T1000 (cell line): ENCODE results near the gene PUSL1.

ENCODE experiments used
- DNase-seq: peaks from one replicate; lab custom pipeline; 2025; ENCODE audit warnings: mixed read lengths; lab: John Stamatoyannopoulos, UW

Gene PUSL1

GRCh38 chr1:1340791-1341548 is 32.6 kb downstream of the PUSL1 start:
- DNase-seq: no peak

- DNase-seq: no peak
Observed at GRCh38 chr1:1341549-1342021, 33.2 kb downstream of the PUSL1 start.

- DNase-seq: no peak
Observed at GRCh38 chr1:1342061-1342562, 33.7 kb downstream of the PUSL1 start.

DNA sequence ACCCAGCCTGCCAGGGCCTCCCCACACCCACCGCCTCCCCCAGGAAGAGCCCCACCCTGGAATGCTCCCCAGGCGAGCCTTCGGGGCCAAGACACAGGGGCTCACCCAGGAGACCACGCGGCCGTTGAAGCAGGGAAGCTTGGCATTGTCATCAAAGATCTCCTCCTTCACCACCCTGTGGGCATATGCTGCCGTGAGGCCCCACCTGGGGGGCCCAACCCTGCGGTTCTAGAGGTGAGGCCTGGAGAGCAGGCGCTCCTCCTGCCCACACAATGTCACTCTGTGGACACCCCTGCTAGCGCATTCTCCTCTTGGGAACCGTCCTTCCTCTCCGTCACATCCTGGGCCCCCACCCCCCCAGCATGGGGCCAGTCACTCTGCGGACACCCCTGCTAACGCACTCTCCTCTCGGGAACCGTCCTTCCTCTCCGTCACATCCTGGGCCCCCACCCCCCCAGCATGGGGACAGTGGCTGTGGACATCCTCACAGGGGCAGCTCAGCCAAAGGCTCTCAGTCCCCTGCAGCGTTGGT is 34.3 kb downstream of the PUSL1 start:
- no peak for DNase-seq

DNA sequence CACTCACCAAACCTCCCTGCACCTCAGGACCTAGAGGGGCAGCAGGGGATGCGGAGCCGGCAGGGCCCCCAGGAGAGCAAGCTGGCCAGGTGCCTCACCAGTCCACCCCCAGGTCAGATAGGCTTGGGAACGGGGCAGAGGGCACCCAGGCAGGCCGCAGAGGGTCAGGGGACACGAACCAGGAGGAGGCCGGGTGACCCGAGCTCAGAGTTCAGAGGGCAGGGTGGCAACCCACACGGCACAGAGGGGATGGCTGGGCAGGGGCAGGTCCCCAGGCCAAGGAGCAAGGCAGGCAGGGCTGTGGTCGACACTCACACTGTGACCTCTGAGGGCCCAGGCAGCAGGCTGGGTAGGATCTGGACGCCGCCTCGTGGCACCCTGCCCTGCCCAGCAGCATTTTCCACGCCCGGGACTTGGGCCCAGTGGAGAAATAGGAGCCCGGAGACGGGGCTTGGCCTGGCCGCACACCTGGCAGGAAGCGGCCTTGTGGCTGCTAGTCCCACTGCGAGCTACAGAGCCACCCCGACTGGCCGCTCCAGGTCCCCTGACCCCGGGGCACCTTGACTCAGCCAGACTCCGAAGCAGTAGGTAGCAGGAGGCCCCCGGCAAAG is 35.5 kb downstream of the PUSL1 start:
- no peak for DNase-seq

DNA sequence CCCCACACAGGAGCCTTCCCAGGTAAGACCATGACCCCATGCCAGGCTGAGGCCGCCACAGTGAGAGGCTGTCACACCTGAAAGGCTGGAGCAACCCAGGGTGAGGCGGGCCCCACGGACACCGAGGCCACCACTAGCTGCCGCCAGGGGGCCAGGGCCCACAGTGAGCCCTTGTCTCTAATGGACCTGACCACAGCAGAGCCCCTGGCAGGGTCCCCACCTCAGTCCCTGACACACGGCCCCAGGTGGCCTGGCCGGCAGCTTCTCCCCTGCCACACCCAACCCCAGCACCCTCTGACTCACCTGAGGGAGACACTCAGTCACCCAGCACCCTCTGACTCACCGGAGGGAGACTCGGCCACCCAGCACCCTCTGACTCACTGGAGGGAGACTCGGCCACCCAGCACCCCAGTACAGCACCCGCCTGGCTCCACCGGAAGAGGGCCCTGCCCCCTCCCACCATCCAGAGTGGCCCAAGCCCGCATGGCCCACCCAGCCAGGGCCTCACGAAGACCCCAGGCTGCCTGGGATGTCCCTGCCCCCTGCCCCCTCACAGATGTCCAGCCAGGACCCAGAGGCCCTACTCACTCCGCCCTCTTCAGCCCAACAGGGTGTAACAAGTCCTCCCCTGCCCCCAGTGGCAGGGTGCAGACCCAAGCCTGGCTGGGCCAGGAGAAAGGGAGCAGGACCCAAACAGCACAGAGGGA is 36.4 kb downstream of the PUSL1 start:
- peak; percentile 58 for DNase-seq

DNA sequence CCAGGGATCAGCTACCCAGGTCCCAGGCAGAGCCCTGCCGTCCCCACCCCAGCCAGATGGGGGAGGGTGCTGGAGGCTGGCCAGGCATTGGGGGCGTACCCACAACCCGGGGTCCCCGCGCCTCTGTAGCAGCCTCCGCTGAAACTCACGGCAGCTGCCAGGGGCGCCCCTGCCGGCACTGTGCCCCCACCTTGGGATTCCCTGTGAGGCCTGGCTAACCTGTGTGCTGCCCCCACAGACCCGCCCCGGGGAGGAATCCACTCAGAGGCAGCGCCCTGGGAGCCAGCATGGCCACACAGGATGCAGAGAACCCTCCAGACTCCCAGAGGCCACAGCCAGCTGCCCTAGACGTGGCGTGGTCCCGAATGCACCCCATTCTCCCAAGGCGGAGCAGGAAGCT is 37.0 kb downstream of the PUSL1 start:
- no peak for DNase-seq

DNA sequence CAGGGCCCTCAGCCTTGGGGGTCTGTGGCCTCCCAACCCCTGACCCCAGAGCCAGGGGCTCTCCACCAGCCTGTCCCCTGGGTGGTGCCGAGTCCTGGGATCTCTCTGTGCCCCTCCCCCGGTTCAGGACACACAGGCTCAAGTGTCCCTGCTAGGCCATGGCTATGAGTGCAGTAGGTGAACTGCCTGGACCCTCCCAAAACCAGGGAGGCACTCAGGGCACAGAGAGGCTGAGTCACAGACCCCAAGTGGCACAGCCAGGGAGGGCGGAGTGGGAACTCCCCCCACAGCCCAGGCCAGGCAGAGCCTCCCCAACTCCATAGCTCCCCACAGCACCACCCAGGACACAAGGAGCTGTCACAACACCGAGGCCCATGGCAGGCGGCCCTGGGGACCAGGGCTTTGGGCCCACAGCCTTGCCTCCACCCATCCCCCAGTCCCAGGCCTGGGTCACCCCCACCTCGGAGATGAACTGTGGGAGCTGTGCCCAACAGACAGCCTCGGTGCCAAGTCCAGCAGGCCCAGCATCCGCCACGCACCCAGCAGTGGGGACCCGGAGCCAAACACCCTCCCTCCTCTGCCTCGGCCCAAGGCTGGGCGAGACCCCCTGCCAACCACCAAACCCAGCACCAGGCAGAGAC is 37.6 kb downstream of the PUSL1 start:
- DNase-seq: no peak

GRCh38 chr1:1346501-1346890 is 38.1 kb downstream of the PUSL1 start:
- no peak for DNase-seq

- no peak for DNase-seq
Observed at GRCh38 chr1:1347026-1347595, 38.7 kb downstream of the PUSL1 start.

- DNase-seq: peak; percentile 9
Observed at GRCh38 chr1:1347663-1348419, 39.4 kb downstream of the PUSL1 start.

DNA sequence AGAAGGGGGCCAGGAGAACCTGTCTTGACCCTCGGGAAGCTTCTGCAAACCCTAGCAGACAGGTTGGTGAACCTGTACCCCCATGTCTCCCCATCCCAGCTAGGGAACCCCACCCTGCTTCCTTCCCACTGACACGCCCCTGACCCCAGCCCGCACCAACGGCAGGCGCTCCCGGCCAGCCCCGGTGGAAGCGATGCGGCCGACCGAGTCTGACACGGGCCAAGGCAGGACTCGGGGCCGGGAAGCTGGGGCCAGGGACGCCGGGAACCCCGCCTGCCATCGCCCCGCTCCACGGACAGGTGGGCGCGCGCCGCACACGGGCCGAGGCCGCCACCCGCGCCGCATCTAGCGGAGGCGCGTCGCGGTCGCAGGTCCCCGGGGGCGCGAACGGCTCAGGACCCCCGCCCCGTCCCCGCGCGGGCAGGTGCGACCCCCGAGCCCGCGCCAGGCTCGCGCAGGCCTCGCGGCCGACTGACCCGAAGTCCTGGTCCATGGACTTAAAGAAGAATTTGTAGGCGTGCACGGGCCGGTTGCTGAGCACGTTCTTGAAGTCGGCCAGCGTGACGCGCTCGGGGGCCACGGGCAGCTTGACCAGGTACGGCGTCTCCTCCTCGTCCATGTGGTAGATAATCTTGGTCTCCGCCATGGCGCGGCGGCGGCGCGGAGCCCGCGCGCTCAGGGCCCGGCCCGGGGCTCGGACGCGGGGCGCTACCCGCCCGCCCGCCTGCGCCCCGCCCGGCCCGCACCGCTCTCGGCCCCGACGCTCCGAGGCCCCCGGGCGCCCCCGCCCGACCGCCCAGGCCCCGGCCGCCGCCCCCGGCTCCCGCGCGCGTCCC is 40.2 kb downstream of the PUSL1 start:
- DNase-seq: no peak

- DNase-seq: peak; percentile 46
Observed at GRCh38 chr1:1349256-1350012, 41.0 kb downstream of the PUSL1 start, which contains the start of gene DVL1. Gene DVL1, minus strand, starts transcription at chr1:1349418. Its CDS starts 353 bp downstream, at chr1:1349065.

DNA sequence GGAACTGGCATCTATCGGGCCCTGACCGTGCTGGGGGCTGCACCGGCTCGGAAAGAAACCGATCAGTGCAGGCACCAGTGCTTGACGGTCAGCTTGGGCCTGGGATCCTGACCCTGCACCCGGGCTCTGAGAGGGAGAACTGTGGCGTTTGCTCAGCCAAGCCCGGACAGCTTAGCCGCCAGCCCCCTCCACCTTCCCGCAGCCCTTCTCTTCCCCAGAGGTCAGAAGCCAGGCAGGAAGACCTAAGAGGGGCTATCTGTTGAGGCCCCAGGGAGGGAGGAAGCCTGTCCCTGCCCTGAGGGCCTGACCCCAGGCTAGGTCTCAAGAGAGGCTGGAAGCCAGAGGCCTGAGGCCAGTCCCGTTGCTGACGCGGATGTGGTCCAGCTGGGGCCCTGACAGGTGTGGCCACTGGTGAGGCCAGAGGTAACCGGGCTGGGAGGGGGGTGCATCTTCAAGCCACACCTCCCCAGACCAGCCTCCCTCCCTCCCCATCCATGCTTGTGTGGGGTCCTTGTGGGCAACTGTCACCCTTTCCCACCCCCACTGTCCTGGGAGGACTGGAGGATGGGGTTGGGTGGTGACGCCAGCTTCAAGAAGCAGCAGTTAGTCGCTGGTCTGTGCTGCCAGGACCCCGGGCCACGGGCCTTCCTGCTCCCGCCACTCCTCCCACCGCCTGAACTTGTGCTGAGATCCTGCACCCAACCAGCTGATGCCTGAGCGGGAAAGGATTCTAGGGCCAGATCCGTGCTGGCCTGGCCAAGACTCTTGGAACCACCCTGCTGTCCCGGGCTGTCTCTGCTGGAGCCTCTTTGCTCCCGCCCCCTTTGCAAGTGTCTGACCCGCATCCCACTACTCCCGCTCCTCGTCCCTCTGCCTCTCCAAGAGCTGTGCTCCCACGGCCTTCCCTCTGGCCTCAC is 43.4 kb downstream of the PUSL1 start:
- DNase-seq: no peak

GRCh38 chr1:1352786-1353388 is 44.5 kb downstream of the PUSL1 start:
- no peak for DNase-seq

DNA sequence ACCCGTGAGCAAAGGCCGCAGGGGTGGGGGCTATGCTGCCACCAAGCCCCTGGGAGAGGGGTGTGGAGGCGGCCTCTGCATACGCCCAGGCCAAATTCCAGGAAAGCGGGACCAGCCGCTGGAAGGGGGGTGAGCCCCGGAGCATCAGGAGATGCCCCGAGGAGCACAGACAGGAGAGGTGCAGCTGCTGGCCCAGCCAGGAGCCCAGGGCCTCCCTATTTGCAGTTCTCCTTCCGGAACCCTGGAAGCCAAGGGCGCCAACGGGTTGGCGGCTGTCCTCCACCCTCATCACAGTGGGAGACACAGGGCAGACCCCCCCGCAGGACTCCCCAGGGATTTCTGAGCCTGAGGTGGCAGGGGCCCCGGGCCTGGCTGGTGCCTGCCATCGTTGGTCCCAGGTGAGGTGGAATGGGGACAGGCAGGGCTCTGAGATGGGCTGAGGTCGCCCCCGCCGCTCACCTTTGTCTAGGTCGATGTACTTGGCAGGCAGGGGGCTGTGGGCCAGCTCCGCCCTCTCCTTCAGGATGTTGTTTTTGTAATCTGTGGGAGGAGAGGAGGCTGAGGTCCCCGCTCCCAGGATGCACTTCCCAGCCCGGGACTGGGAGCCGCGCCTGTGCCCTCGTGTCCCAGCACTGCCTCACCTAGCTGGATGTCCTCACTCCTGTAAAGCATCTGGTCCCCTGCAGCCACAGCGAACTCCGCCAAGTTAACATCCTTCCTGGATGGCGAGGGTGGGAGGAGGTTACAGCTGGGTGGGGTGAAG is 45.2 kb downstream of the PUSL1 start:
- DNase-seq: no peak
